Muscle of leg (tissue), 11 donors: ENCODE data around the gene EYA4. TPM values are rescaled to one million over a fixed set of nuclear protein-coding genes. Genes with fewer than 3 reads are reported as not detected.
A peak's percentile ranks its signal among the peaks of the same experiment; 100 is the strongest.
"Not testable (repeated sequence)": the region's sequence is repeated elsewhere in the genome, so short reads cannot be mapped to it uniquely, and the experiment has no call there.

Experiments used
- DNase-seq: peaks from one replicate; pipeline ENCODE4 v3.0.0; 2013
- H3K27ac ChIP-seq: one replicate; pipeline ENCODE4 v1.5.1; 2013; ENCODE audit warnings: mild to moderate bottlenecking, low read length, control low read depth
- H3K27me3 ChIP-seq: one replicate; pipeline ENCODE4 v1.6.1; 2013; ENCODE audit warnings: low read length; ENCODE audit not compliant: control insufficient read depth, insufficient read depth
- H3K36me3 ChIP-seq: one replicate; pipeline ENCODE4 v1.6.1; 2013; ENCODE audit warnings: low read length; ENCODE audit not compliant: control insufficient read depth, insufficient read depth
- H3K4me1 ChIP-seq: one replicate; pipeline ENCODE4 v1.6.1; 2013; ENCODE audit warnings: low read length; ENCODE audit not compliant: control insufficient read depth, insufficient read depth
- H3K4me3 ChIP-seq: one replicate; pipeline ENCODE4 v1.5.1; 2013; ENCODE audit warnings: low read length, control low read depth
- H3K9me3 ChIP-seq: replicated peaks from 2 replicates; pipeline ENCODE4 v1.6.1; 2013; ENCODE audit warnings: low read depth, low read length; ENCODE audit not compliant: control insufficient read depth
- WGBS: methylation state at CpG from one replicate; pipeline ENCODE4 v1.1.5; 2013; ENCODE audit warnings: missing lambda C conversion rate; ENCODE audit not compliant: insufficient coverage; 5-methylcytosine and 5-hydroxymethylcytosine counted together
- polyA plus RNA-seq, 8 donors: library from polyadenylated mRNA; unstranded; fragments of 120-200 nt; gene quantifications; one replicate each; pipeline versions ENCODE4 v1.2.1 to v1.2.3, GENCODE V29; 2013; ENCODE audit warnings: inconsistent platforms in 1 of 8, low replicate concordance in 1 of 8; ENCODE audit not compliant: insufficient read length in 8 of 8, insufficient read depth in 1 of 8
- total RNA-seq: library from RNA; stranded (reverse); fragments of 120-200 nt; gene quantifications from one replicate; pipeline ENCODE4 v1.2.4, GENCODE V29; 2013

EYA4 gene
- total and polyA plus RNA-seq, 9 donors: 16.3 to 28.8 (median 20.9) TPM

- no peak overlapping the region for H3K27ac ChIP-seq
- no peaks in the 10 kb centered on the region for H3K27me3 ChIP-seq
- no peak for DNase-seq
- 80% methylated on average over 2 of the region's 3 CpGs for WGBS
- H3K36me3 ChIP-seq: no peaks in the 10 kb centered on the region
- no peaks in the 10 kb centered on the region for H3K4me1 ChIP-seq
- H3K9me3 ChIP-seq: no peaks in the 10 kb centered on the region
- H3K4me3 ChIP-seq: no peak overlapping the region
Measured at GRCh38 chr6:133380723-133381122, 139.6 kb downstream of the EYA4 start.

- DNase-seq: no peak
- Histone ChIP-seq H3K27ac (no peak overlapping the region), H3K36me3 (no peaks in the 10 kb centered on the region), H3K9me3 (no peaks in the 10 kb centered on the region), H3K27me3 (no peaks in the 10 kb centered on the region), H3K4me3 (no peak overlapping the region), H3K4me1 (no peaks in the 10 kb centered on the region)
- 80% methylated on average over 3 of the region's 6 CpGs for WGBS
Measured at GRCh38 chr6:133388731-133389130, 147.6 kb downstream of the EYA4 start.

DNA sequence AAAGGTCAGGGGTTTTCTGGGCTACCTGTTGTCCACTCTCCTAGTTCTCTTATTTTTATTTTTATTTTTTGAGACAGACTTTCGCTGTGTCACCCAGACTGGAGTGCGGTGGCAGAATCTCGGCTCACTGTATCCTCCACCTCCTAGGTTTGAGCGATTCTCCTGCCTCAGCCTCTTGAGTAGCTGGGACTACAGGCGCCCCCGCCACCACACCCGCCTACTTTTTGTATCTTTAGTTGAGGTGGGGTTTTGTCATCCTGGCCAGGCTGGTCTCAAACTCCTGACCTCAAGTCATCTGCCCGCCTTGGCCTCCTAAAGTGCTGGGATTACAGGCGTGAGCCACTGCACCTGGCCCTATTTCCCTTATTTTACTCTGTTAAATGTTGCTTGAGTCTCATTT lies 149.0 kb downstream of the EYA4 start:
- H3K4me1 ChIP-seq: no peaks in the 10 kb centered on the region
- no peak overlapping the region for H3K4me3 ChIP-seq
- H3K27ac ChIP-seq: no peak overlapping the region
- H3K9me3 ChIP-seq: no peaks in the 10 kb centered on the region
- H3K36me3 ChIP-seq: no peaks in the 10 kb centered on the region
- no peaks in the 10 kb centered on the region for H3K27me3 ChIP-seq
- no peak for DNase-seq
- 100% methylated on average over 3 of the region's 9 CpGs for WGBS

DNA sequence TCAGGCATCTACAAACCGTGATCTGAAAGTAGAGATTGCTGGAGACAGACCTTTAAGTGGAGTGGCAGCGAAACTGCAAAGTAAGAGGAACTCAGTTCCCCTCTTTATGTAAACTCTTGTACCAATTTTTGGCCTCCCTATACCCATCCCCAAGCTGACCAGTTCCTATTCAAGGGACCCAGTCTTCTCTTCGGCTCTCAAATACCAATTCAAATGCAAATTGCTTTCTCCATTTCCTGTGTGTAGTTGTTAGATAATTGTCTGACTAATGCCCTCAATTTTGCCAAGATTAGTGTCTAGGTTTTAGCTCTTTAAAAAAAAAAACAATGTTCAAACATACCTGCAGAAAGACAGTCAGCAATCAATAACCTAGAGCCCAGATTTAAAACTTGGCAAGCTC lies 150.9 kb downstream of the EYA4 start:
- no CpG with 5 or more reads among the region's 3 CpGs for WGBS
- H3K27ac ChIP-seq: no peak overlapping the region
- no peak overlapping the region for H3K4me3 ChIP-seq
- H3K9me3 ChIP-seq: no peaks in the 10 kb centered on the region
- no peak for DNase-seq
- no peaks in the 10 kb centered on the region for H3K36me3 ChIP-seq
- peaks cover 7% of the 10 kb centered on the region for H3K4me1 ChIP-seq
- no peaks in the 10 kb centered on the region for H3K27me3 ChIP-seq

DNA sequence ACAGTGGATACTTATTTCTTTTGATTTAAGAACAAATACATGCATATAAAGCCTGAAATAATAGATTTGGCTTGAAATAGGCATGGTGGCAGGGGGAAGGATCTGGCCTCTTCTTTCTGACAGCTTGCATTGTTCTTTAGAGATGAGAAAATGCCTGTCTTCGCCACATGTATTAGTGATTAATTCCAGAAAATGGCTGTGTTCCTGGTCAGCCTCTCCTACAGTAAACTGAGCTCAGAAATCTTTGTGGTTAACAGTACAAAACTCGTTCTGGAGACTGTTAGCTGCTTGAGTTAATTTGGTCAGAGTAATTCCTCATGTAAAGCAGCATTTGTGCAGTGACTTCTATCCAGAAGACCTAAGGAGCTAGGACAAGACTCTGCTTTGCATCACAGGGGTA lies 151.5 kb downstream of the EYA4 start:
- H3K4me1 ChIP-seq: peaks cover 9% of the 10 kb centered on the region
- no peak overlapping the region for H3K27ac ChIP-seq
- WGBS: 60% methylated on average over 1 of the region's 2 CpGs
- no peaks in the 10 kb centered on the region for H3K27me3 ChIP-seq
- DNase-seq: no peak
- H3K4me3 ChIP-seq: no peak overlapping the region
- no peaks in the 10 kb centered on the region for H3K36me3 ChIP-seq
- H3K9me3 ChIP-seq: no peaks in the 10 kb centered on the region

DNA sequence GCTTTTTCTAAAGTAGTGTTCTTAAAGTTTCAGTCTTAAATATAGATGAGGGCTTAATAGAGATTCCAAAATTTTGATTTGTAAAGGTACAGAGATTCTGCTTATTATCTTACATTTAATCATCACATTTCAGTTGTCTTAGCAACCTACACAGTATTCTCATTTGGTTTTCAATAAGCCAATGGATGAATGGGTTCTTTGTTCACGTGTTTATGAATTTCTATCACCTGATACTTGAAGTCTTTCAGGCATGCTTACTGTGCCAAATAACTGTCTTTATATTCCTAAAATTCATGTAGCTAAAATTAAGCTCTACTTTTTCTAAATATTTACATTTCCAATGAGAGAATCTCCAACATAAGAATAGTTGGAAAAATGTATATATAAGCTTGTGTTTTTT lies 152.7 kb downstream of the EYA4 start:
- no peak for DNase-seq
- WGBS: no CpG with 5 or more reads among the region's 1 CpG
- peaks cover 9% of the 10 kb centered on the region for H3K4me1 ChIP-seq
- H3K4me3 ChIP-seq: no peak overlapping the region
- no peaks in the 10 kb centered on the region for H3K36me3 ChIP-seq
- no peak overlapping the region for H3K27ac ChIP-seq
- H3K27me3 ChIP-seq: no peaks in the 10 kb centered on the region
- no peaks in the 10 kb centered on the region for H3K9me3 ChIP-seq

- H3K27ac ChIP-seq: no peak overlapping the region
- H3K4me3 ChIP-seq: no peak overlapping the region
- H3K27me3 ChIP-seq: no peaks in the 10 kb centered on the region
- H3K36me3 ChIP-seq: no peaks in the 10 kb centered on the region
- no peaks in the 10 kb centered on the region for H3K9me3 ChIP-seq
- peak; percentile 53 for DNase-seq
- H3K4me1 ChIP-seq: peaks cover 9% of the 10 kb centered on the region
- WGBS: 50% methylated on average over 1 of the region's 2 CpGs
Measured at GRCh38 chr6:133394630-133395029, 153.5 kb downstream of the EYA4 start.

DNA sequence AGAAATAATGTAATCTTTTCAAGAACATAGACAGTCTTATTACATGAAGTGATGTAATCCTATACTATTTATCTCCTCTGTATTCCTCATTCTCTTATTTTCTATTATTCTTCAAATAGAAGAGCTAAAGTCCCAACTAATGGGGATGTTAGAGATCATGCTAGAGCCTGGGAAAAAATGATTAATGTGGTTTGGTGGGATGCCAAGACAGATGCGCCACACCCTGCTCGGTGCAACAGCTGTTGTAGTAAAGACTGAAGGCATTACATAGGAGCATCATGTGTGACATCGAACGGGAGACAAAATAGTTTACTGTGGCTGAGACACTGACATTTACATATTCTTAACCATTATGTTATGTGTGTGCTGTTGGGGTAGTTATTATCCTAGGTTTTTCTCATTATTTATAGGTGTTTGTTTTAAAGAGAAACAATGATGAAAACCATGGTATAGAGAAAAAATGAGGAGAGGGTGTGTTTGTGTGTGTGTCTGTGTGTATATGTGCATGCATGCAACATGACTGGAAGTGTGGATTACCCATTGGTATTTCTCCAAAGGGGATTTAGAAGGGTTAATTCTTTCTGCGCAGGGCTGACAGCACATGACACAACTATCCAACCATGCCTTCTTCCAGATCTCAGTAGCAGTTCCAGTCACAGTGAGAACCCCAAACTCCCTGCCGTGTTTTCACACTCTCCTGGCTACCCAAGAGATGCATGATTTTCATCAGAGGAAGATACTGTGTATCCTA lies 155.3 kb downstream of the EYA4 start:
- peak overlapping the region; percentile 60 for H3K27ac ChIP-seq
- H3K4me1 ChIP-seq: peaks cover 9% of the 10 kb centered on the region
- no peaks in the 10 kb centered on the region for H3K9me3 ChIP-seq
- no peak overlapping the region for H3K4me3 ChIP-seq
- no peaks in the 10 kb centered on the region for H3K36me3 ChIP-seq
- no peaks in the 10 kb centered on the region for H3K27me3 ChIP-seq
- peak; percentile 78 for DNase-seq
- WGBS: 52% methylated on average over 2 of the region's 6 CpGs

- peak overlapping the region; percentile 60 for H3K27ac ChIP-seq
- DNase-seq: peak; percentile 36
- H3K4me1 ChIP-seq: peaks cover 9% of the 10 kb centered on the region
- no peak overlapping the region for H3K4me3 ChIP-seq
- no peaks in the 10 kb centered on the region for H3K36me3 ChIP-seq
- H3K27me3 ChIP-seq: no peaks in the 10 kb centered on the region
- H3K9me3 ChIP-seq: no peaks in the 10 kb centered on the region
Measured at GRCh38 chr6:133396984-133397348, 155.8 kb downstream of the EYA4 start.

DNA sequence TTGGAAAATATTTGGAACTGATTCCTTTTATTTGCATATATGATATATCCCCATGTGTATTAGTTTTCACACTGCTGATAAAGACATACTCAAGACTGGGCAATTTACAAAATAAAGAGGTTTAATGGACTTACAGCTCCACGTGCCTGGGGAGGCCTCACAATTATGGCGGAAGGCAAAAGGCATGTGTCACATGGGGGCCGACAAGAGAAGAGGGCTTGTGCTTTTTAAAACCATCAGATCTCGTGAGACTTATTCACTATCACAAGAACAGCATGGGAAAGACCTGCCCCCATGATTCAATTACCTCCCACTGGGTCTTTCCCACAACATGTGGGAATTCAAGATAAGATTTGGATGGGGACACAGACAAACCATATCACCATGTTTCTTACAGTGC lies 156.4 kb downstream of the EYA4 start:
- H3K9me3 ChIP-seq, DNase-seq, H3K27ac ChIP-seq, H3K4me1 ChIP-seq, H3K36me3 ChIP-seq, H3K27me3 ChIP-seq, H3K4me3 ChIP-seq: not testable (repeated sequence)
- 92% methylated on average over 2 of the region's 4 CpGs for WGBS

- peaks cover 9% of the 10 kb centered on the region for H3K4me1 ChIP-seq
- DNase-seq: peak; percentile 36
- no CpG with 5 or more reads among the region's 2 CpGs for WGBS
- no peak overlapping the region for H3K27ac ChIP-seq
- no peaks in the 10 kb centered on the region for H3K9me3 ChIP-seq
- no peak overlapping the region for H3K4me3 ChIP-seq
- H3K36me3 ChIP-seq: no peaks in the 10 kb centered on the region
- H3K27me3 ChIP-seq: no peaks in the 10 kb centered on the region
Measured at GRCh38 chr6:133399426-133399825, 158.3 kb downstream of the EYA4 start.
